ENCODE data around the gene TCF4. TPM values are rescaled to one million over a fixed set of nuclear protein-coding genes. Genes with fewer than 3 reads are reported as not detected.

The TCF4 gene
- total RNA-seq, 1 experiment from 2014 or later, result 37.3 TPM

DNA sequence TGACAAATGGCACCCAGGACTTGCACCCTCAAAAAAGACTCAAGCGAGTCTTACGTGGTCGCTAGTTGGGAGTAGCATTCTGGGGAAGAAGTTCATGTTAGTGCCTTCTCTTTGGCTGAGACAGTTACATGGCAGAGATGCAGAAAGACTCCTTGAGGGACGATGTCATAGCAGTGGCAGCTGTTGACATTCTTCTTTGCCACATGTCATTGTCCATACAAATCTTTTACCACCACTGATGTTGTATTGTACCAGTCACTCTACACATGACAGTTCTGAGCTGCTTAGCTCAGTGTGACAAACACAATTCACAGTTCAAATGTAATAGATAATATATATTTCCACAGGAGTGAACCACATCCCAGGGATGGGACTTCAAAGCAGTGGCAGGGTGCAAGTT is 197.1 kb downstream of the TCF4 start:
- DNase-seq, result peak; percentile 22 to 63
- no peaks in the 10 kb centered on the region for H3K27me3 ChIP-seq
- no peak overlapping the region for H3K4me3 ChIP-seq
- H3K9me3 ChIP-seq (replicated peaks), result no peaks in the 10 kb centered on the region
- H3K36me3 ChIP-seq, result no peaks in the 10 kb centered on the region
- H3K4me1 ChIP-seq, result 0 out of 2 replicates have a peak, but pooled peaks cover 7% of the 10 kb centered on the region
- H3K27ac ChIP-seq, result no peak overlapping the region

- no peaks in the 10 kb centered on the region for H3K9me3 ChIP-seq (replicated peaks)
- no peak for DNase-seq
- H3K4me1 ChIP-seq, result 0 out of 2 replicates have a peak, but pooled peaks cover 7% of the 10 kb centered on the region
- no peaks in the 10 kb centered on the region for H3K36me3 ChIP-seq
- no peak overlapping the region for H3K27ac ChIP-seq
- H3K27me3 ChIP-seq, result no peaks in the 10 kb centered on the region
- no peak overlapping the region for H3K4me3 ChIP-seq
Measured at GRCh38 chr18:55387139-55387984, 200.6 kb downstream of the TCF4 start.

GRCh38 chr18:55386545-55386944 is 201.4 kb downstream of the TCF4 start:
- Histone ChIP-seq H3K4me1 (0 out of 2 replicates have a peak, but pooled peaks cover 7% of the 10 kb centered on the region), H3K27ac (no peak overlapping the region), H3K9me3 (replicated peaks) (no peaks in the 10 kb centered on the region), H3K36me3 (no peaks in the 10 kb centered on the region), H3K27me3 (no peaks in the 10 kb centered on the region), H3K4me3 (no peak overlapping the region)
- DNase-seq, result no peak

- Histone ChIP-seq H3K36me3 (no peaks in the 10 kb centered on the region), H3K27ac (no peak overlapping the region), H3K27me3 (no peaks in the 10 kb centered on the region), H3K4me1 (0 out of 2 replicates have a peak, but pooled peaks cover 3% of the 10 kb centered on the region), H3K4me3 (no peak overlapping the region), H3K9me3 (replicated peaks) (no peaks in the 10 kb centered on the region)
- no peak for DNase-seq
Measured at GRCh38 chr18:55385770-55386169, 202.2 kb downstream of the TCF4 start.

DNA sequence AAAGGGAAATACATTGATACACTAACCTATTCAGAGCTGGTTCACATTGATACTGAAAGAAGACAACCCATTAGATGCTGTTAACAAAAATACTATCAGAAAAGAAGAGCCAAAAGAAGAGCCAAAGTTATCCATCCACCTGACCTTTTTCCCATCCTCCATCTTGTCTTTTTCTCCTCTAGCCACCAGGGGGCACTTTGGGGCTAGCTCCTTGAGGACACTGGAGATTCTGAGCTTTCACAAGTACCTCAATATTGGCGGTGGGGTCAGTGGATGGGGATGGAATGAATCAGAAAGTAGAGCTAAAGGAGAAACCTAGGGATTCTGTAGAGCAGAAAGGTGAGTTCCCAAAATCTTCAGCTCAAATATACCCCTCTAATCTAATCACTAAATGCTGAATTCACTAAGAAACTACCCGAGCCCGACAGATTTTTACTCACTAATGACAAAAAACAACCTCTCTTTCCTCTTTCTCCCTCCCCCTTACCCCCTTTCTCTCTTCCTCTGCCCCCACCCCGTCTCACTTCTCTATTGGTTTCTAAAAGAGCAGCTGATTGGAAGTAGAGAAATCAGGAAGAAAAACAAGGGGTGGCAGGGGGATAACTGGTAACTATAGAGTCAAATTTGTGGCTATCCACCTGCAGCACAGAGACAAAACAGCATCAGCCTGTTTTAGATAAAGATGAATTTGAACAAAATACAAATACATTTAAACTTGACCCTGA is 203.3 kb downstream of the TCF4 start:
- Histone ChIP-seq H3K4me3 (no peak overlapping the region), H3K27ac (no peak overlapping the region), H3K4me1 (no peaks in the 10 kb centered on the region), H3K9me3 (replicated peaks) (no peaks in the 10 kb centered on the region), H3K36me3 (no peaks in the 10 kb centered on the region), H3K27me3 (no peaks in the 10 kb centered on the region)
- peak; percentile 24 to 62 for DNase-seq

DNA sequence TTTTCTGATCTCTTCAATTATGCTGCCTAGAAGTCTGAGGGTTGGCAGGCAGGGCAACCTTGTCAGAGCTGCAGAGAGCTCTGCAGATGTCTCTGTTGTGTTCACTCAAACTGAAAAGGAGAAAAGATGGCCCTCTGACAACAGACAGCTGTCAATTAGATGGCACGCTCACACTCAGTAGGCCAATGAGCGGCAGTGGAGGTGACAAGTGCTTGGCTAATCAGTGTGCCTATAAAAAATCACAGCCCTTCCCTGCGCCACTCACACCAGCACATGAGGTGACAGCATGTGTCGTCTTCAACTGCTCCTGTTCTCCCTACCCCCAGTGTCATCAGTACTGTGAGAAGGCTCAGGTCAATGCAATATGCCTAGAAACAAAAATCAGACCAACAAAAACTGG is 203.9 kb downstream of the TCF4 start:
- no peak overlapping the region for H3K27ac ChIP-seq
- no peaks in the 10 kb centered on the region for H3K9me3 ChIP-seq (replicated peaks)
- no peaks in the 10 kb centered on the region for H3K36me3 ChIP-seq
- H3K4me3 ChIP-seq, result no peak overlapping the region
- no peak for DNase-seq
- H3K27me3 ChIP-seq, result no peaks in the 10 kb centered on the region
- no peaks in the 10 kb centered on the region for H3K4me1 ChIP-seq

DNA sequence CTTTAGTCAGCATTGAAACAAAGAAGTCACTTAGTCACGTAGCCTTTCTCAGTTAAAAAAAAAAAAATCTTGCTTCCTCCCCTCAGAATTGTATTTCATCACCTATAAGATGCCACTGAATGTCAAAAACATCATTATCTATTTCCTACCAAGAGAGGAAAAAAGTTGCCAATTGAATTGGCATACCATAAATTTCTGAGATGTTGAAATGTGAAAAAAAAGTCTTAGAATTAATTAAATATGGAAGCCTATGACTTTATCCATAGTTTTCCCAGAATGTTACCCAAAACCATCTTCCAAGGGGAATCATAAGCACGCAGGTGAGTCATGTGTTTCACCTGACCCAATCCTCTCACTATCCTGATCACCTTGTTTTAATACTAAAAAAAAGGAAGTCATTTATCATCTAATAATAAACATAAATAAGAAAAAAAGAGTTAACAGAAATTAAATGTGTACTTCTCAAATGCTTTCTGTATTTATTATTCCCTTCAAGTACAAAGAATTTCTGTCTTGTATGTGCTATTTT is 205.7 kb downstream of the TCF4 start:
- no peak overlapping the region for H3K27ac ChIP-seq
- no peaks in the 10 kb centered on the region for H3K4me1 ChIP-seq
- no peak for DNase-seq
- H3K27me3 ChIP-seq, result no peaks in the 10 kb centered on the region
- H3K9me3 ChIP-seq (replicated peaks), result no peaks in the 10 kb centered on the region
- no peak overlapping the region for H3K4me3 ChIP-seq
- no peaks in the 10 kb centered on the region for H3K36me3 ChIP-seq

DNA sequence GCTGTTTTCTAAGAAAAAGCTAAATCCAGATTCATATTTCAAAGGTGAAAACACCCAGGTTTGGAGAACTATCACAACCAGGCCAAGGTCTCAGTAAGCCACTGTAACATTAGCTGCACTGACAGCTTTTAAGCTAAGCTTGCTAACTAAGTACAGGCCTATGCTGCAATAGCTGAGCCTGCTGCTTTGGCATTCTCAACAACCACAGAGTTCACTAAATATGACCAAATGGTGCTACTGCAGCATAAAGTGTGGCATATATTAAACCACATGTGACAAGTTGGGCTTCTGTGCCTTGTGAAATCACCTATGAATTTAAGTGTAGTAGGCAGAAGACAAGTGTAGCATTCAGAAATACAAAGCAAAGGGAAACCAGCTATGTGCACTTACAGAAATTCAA is 206.7 kb downstream of the TCF4 start:
- no peak overlapping the region for H3K4me3 ChIP-seq
- no peak overlapping the region for H3K27ac ChIP-seq
- no peak for DNase-seq
- H3K36me3 ChIP-seq, result no peaks in the 10 kb centered on the region
- H3K9me3 ChIP-seq (replicated peaks), result no peaks in the 10 kb centered on the region
- no peaks in the 10 kb centered on the region for H3K27me3 ChIP-seq
- no peaks in the 10 kb centered on the region for H3K4me1 ChIP-seq

DNA sequence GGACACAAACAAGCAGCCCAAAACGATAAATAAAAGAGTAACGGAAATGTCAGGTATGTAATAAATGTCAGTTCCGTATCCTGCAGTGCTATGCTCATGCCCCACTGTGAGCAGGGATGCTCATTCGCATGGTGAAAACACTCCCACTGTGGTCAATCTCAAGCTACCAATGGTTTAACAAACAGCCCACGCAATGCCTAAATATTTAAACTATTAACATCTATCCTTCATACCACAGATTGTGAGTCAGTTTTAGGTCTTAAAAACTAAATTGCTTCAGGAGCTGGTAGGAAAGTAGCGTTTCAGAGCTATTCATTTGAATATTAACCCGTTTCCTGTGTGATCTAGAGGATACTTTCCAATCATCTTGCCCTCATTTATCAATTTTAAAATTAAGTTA is 207.4 kb downstream of the TCF4 start:
- DNase-seq, result no peak
- H3K27ac ChIP-seq, result no peak overlapping the region
- no peak overlapping the region for H3K4me3 ChIP-seq
- no peaks in the 10 kb centered on the region for H3K4me1 ChIP-seq
- no peaks in the 10 kb centered on the region for H3K36me3 ChIP-seq
- no peaks in the 10 kb centered on the region for H3K27me3 ChIP-seq
- H3K9me3 ChIP-seq (replicated peaks), result no peaks in the 10 kb centered on the region

GRCh38 chr18:55376387-55376786 is 211.6 kb downstream of the TCF4 start:
- Histone ChIP-seq H3K4me3 (no peak overlapping the region), H3K9me3 (replicated peaks) (no peaks in the 10 kb centered on the region), H3K27me3 (no peaks in the 10 kb centered on the region), H3K4me1 (no peaks in the 10 kb centered on the region), H3K36me3 (no peaks in the 10 kb centered on the region), H3K27ac (no peak overlapping the region)
- no peak for DNase-seq

GRCh38 chr18:55375930-55376329 is 212.1 kb downstream of the TCF4 start:
- DNase-seq, result no peak
- Histone ChIP-seq H3K9me3 (replicated peaks) (no peaks in the 10 kb centered on the region), H3K27me3 (no peaks in the 10 kb centered on the region), H3K4me3 (no peak overlapping the region), H3K4me1 (no peaks in the 10 kb centered on the region), H3K36me3 (no peaks in the 10 kb centered on the region), H3K27ac (no peak overlapping the region)

GRCh38 chr18:55374741-55375140 is 213.3 kb downstream of the TCF4 start:
- H3K27ac ChIP-seq, result no peak overlapping the region
- no peak for DNase-seq
- H3K36me3 ChIP-seq, result no peaks in the 10 kb centered on the region
- no peaks in the 10 kb centered on the region for H3K4me1 ChIP-seq
- H3K4me3 ChIP-seq, result no peak overlapping the region
- no peaks in the 10 kb centered on the region for H3K27me3 ChIP-seq
- H3K9me3 ChIP-seq (replicated peaks), result no peaks in the 10 kb centered on the region

DNA sequence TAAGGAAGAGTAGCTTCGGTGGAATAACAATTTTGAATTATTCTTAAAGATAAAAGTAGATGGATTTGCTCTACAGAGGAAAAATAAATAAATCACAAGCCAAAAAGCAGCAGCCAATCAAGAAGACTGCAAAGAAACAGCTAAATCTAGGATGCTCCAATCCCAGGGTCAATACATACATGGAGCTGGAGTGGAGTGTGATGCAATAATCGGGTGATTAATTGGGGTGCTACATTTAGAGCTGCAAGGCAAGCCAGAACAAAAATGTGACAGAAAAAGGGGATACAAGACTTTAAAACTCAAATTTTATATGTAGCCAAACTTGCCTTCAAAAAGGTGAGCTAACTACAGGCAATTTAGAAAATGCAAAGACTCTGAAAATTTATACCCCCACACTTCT is 215.8 kb downstream of the TCF4 start:
- no peak overlapping the region for H3K4me3 ChIP-seq
- no peaks in the 10 kb centered on the region for H3K27me3 ChIP-seq
- DNase-seq, result no peak
- H3K9me3 ChIP-seq (replicated peaks), result no peaks in the 10 kb centered on the region
- H3K4me1 ChIP-seq, result no peaks in the 10 kb centered on the region
- H3K27ac ChIP-seq, result no peak overlapping the region
- H3K36me3 ChIP-seq, result no peaks in the 10 kb centered on the region

- Histone ChIP-seq H3K36me3 (no peaks in the 10 kb centered on the region), H3K9me3 (replicated peaks) (no peaks in the 10 kb centered on the region), H3K4me1 (no peaks in the 10 kb centered on the region), H3K27ac (no peak overlapping the region), H3K4me3 (no peak overlapping the region), H3K27me3 (no peaks in the 10 kb centered on the region)
- no peak for DNase-seq
Measured at GRCh38 chr18:55370936-55371335, 217.1 kb downstream of the TCF4 start.

DNA sequence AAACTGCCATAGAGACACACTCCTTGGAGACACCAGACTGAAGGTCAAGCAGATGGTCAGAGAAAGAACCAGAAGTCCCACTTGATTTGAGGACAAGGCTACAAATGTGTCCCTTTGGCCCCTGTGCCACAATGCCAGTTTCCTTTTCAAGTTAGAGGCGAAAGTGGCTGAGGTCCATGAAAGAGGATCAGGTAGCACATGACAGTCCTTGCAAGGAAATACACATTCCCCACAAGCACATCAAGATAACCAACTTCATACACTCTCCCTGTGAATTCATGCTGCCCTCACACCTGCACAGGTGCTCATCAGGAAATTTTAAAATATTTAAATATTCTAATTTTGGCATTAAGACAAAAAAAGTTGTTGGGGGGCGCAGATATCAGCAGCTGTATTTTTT is 218.6 kb downstream of the TCF4 start:
- no peak overlapping the region for H3K4me3 ChIP-seq
- no peaks in the 10 kb centered on the region for H3K36me3 ChIP-seq
- no peaks in the 10 kb centered on the region for H3K9me3 ChIP-seq (replicated peaks)
- no peaks in the 10 kb centered on the region for H3K27me3 ChIP-seq
- H3K4me1 ChIP-seq, result no peaks in the 10 kb centered on the region
- DNase-seq, result no peak
- H3K27ac ChIP-seq, result no peak overlapping the region

All from SJCRH30 (cell line).